OCI-LY3 (cell line): Measurements from ENCODE around the gene C20orf173.

Experiments
- H2AFZ ChIP-seq: fragments of 200-600, 300-600 bp; shearing (Covaris generic); 2 replicates; pipeline ENCODE4 v1.6.0; 2014; ENCODE audit warnings: antibody characterized with exemption, low read depth, low read length
- H3K27ac ChIP-seq: fragments of 200-600, 300-600 bp; sonication (generic); 2 replicates; pipeline ENCODE4 v1.5.1; 2014; ENCODE audit warnings: mild to moderate bottlenecking, low read length, moderate library complexity, mixed read lengths
- H3K27me3 ChIP-seq: fragments of 200-600, 300-600 bp; sonication (generic); 2 replicates; pipeline ENCODE4 v1.6.1; 2014; ENCODE audit warnings: low read depth, low read length, mixed read lengths
- H3K36me3 ChIP-seq: fragments of 200-600, 300-600 bp; sonication (generic); replicated peaks from 2 replicates; pipeline ENCODE3; 2014; ENCODE audit warnings: low read depth, low read length, mixed read lengths
- H3K4me1 ChIP-seq: fragments of 300-600, 200-600 bp; sonication (generic); 2 replicates; pipeline ENCODE4 v1.6.1; 2014; ENCODE audit warnings: low read length, mixed read lengths
- H3K4me2 ChIP-seq: fragments of 200-600, 300-600 bp; sonication (generic); 2 replicates; pipeline ENCODE4 v1.6.1; 2014; ENCODE audit warnings: low read length, mixed read lengths
- H3K4me3 ChIP-seq: fragments of 300-600, 200-600 bp; sonication (generic); 2 replicates; pipeline ENCODE4 v1.5.1; 2014; ENCODE audit warnings: antibody characterized with exemption, mild to moderate bottlenecking, low read length, moderate library complexity
- H3K79me2 ChIP-seq: fragments of 300-600, 200-600 bp; shearing (Covaris generic); 2 replicates; pipeline ENCODE4 v1.6.1; 2014; ENCODE audit warnings: mild to moderate bottlenecking, low read length, mixed read lengths
- H3K9ac ChIP-seq: fragments of 300-600, 200-600 bp; shearing (Covaris generic); 2 replicates; pipeline ENCODE4 v1.6.0; 2014; ENCODE audit warnings: mild to moderate bottlenecking, low read length, moderate library complexity
- H3K9me3 ChIP-seq: fragments of 200-600, 300-600 bp; shearing (Covaris generic); 2 replicates; pipeline ENCODE4 v1.6.1; 2014; ENCODE audit warnings: low read length, mixed read lengths; ENCODE audit not compliant: insufficient read depth
- H4K20me1 ChIP-seq: fragments of 200-600, 300-600 bp; sonication (generic); 2 replicates; pipeline ENCODE4 v1.6.1; 2016; ENCODE audit warnings: low read length, mixed read lengths; ENCODE audit not compliant: insufficient read depth
- EZH2phosphoT487 ChIP-seq: fragments of 200-600 bp; shearing (Covaris generic); IDR thresholded peaks from 2 replicates; pipeline ENCODE4 v1.6.1; 2018; ENCODE audit warnings: antibody characterized with exemption, mixed run types, low read depth
- TF ChIP-seq, protein P1 (sequence below): fragments of 200-600, 300-600 bp; sonication (generic); IDR thresholded peaks from 2 replicates; pipeline ENCODE4 v1.5.1; 2014; ENCODE audit warnings: antibody characterized with exemption, low read length, low read depth

C20orf173 gene

DNA sequence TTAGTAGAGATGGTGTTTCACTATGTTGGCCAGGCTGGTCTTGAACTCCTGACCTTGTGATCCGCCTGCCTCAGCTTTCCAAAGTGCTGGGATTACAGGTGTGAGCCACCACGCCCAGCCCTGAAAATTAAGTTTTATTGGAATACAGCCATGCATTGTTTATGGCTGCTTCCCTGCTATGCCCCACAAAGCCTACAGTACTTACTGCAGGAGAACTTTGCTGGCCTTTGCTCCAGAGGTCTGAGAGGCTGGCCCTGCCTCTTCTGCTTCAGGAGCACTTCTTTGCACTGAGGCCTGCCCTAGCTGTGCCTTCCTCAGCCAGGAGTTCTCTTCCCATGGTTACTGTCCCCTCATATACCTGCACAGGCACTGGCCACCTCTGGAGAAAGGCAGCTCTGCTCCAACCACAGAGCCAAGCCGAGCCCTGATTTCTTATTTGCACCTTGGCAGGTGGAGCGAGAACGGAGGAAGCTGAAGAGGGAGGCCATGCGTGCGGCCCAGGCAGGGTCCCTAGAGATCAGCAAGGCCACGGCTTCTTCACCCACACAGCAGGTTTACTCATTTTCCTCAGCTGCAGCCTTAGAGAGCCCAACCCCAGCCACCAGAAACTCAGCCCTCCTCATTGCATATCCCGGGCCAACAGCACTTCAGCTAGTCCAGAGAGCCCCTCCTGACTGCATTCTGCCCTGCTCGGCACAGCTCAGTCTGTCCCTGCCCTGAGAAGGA lies 20.8 kb downstream of the C20orf173 start:
- Histone ChIP-seq H4K20me1 (no peaks in the 10 kb centered on the region; the same call in 1 of the 2 replicates), H3K27ac (no peak overlapping the region), H3K27me3 (no peaks in the 10 kb centered on the region), H2AFZ (no peak overlapping the region), H3K9ac (no peak overlapping the region), H3K4me3 (no peak overlapping the region), H3K4me1 (no peaks in the 10 kb centered on the region), H3K79me2 (no peaks in the 10 kb centered on the region), H3K9me3 (no peaks in the 10 kb centered on the region), H3K36me3 (peaks cover 48% of the 10 kb centered on the region), H3K4me2 (no peak overlapping the region)
- TF ChIP-seq EZH2phosphoT487: no peak
- TF ChIP-seq, protein P1, sequence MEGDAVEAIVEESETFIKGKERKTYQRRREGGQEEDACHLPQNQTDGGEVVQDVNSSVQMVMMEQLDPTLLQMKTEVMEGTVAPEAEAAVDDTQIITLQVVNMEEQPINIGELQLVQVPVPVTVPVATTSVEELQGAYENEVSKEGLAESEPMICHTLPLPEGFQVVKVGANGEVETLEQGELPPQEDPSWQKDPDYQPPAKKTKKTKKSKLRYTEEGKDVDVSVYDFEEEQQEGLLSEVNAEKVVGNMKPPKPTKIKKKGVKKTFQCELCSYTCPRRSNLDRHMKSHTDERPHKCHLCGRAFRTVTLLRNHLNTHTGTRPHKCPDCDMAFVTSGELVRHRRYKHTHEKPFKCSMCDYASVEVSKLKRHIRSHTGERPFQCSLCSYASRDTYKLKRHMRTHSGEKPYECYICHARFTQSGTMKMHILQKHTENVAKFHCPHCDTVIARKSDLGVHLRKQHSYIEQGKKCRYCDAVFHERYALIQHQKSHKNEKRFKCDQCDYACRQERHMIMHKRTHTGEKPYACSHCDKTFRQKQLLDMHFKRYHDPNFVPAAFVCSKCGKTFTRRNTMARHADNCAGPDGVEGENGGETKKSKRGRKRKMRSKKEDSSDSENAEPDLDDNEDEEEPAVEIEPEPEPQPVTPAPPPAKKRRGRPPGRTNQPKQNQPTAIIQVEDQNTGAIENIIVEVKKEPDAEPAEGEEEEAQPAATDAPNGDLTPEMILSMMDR: no peak

- Histone ChIP-seq H3K4me1 (peaks cover 11% of the 10 kb centered on the region), H3K9ac (no peak overlapping the region), H3K36me3 (peaks cover 59% of the 10 kb centered on the region), H3K79me2 (no peaks in the 10 kb centered on the region), H3K4me3 (no peak overlapping the region), H3K27me3 (no peaks in the 10 kb centered on the region), H2AFZ (no peak overlapping the region), H3K27ac (no peak overlapping the region), H3K4me2 (no peak overlapping the region), H4K20me1 (peaks cover 10% of the 10 kb centered on the region), H3K9me3 (no peaks in the 10 kb centered on the region)
- no peak for TF ChIP-seq EZH2phosphoT487
- TF ChIP-seq, protein P1: no peak
Observed at GRCh38 chr20:35506872-35507638, 22.4 kb downstream of the C20orf173 start.

GRCh38 chr20:35506179-35506578 lies 23.3 kb downstream of the C20orf173 start:
- no peaks in the 10 kb centered on the region for H3K9me3 ChIP-seq
- no peak overlapping the region for H3K9ac ChIP-seq
- H2AFZ ChIP-seq: no peak overlapping the region
- no peak for TF ChIP-seq EZH2phosphoT487
- TF ChIP-seq, protein P1: no peak
- H3K79me2 ChIP-seq: no peaks in the 10 kb centered on the region
- peaks cover 15% of the 10 kb centered on the region for H4K20me1 ChIP-seq
- H3K4me1 ChIP-seq: peaks cover 19% of the 10 kb centered on the region
- no peak overlapping the region for H3K27ac ChIP-seq
- H3K4me2 ChIP-seq: no peak overlapping the region
- no peaks in the 10 kb centered on the region for H3K27me3 ChIP-seq
- no peak overlapping the region for H3K4me3 ChIP-seq
- H3K36me3 ChIP-seq: peaks cover 54% of the 10 kb centered on the region

GRCh38 chr20:35504751-35505150 lies 24.7 kb downstream of the C20orf173 start:
- H3K36me3 ChIP-seq: peaks cover 51% of the 10 kb centered on the region
- TF ChIP-seq EZH2phosphoT487: no peak
- TF ChIP-seq, protein P1: no peak
- no peak overlapping the region for H3K4me3 ChIP-seq
- peaks cover 15% of the 10 kb centered on the region for H4K20me1 ChIP-seq
- no peak overlapping the region for H2AFZ ChIP-seq
- H3K4me1 ChIP-seq: peaks cover 24% of the 10 kb centered on the region
- no peaks in the 10 kb centered on the region for H3K27me3 ChIP-seq
- no peak overlapping the region for H3K27ac ChIP-seq
- no peaks in the 10 kb centered on the region for H3K79me2 ChIP-seq
- no peak overlapping the region for H3K4me2 ChIP-seq
- H3K9ac ChIP-seq: no peak overlapping the region
- H3K9me3 ChIP-seq: no peaks in the 10 kb centered on the region
